HepG2 (cell line): Measurements from ENCODE around the gene LAMC3.

Experiments
- ELF4 ChIP-seq: sonication (generic); formaldehyde crosslinking; IDR thresholded peaks from 2 replicates; pipeline ENCODE4 v1.5.0; 2020; ENCODE audit warnings: missing genetic modification reagents, mild to moderate bottlenecking, moderate library complexity, borderline replicate concordance
- HBP1 ChIP-seq: IDR thresholded peaks from 2 replicates; pipeline ENCODE4 v1.6.1; 2016; ENCODE audit warnings: low read depth, control low read depth
- JUN ChIP-seq: sonication (generic); formaldehyde crosslinking; IDR thresholded peaks from 2 replicates; pipeline ENCODE4 v1.4.0; 2020; ENCODE audit warnings: mild to moderate bottlenecking, missing genetic modification reagents
- KAT8 ChIP-seq: IDR thresholded peaks from 2 replicates; pipeline ENCODE4 v1.6.1; 2016; ENCODE audit warnings: missing genetic modification reagents, missing compliant biosample characterization
- RBFOX2 ChIP-seq: fragments of 200-400 bp; formaldehyde crosslinking; IDR thresholded peaks from 2 replicates; pipeline ENCODE4 v1.6.1; 2017; ENCODE audit warnings: low read depth, mild to moderate bottlenecking, low read length
- TF ChIP-seq, protein P1 (sequence below), 2 experiments: sonication (generic) in 1 of 2; formaldehyde crosslinking in 1 of 2; IDR thresholded peaks; 2 replicates each; pipeline versions ENCODE4 v1.5.1 to v1.6.1; 2011 to 2020; ENCODE audit warnings: borderline replicate concordance in 1 of 2, low read depth in 1 of 2, low read length in 1 of 2, mild to moderate bottlenecking in 1 of 2, missing genetic modification reagents in 1 of 2, moderate library complexity in 1 of 2

GRCh38 chr9:131113655-131114054 lies 104.7 kb downstream of the LAMC3 start:
- TF ChIP-seq, protein P1, sequence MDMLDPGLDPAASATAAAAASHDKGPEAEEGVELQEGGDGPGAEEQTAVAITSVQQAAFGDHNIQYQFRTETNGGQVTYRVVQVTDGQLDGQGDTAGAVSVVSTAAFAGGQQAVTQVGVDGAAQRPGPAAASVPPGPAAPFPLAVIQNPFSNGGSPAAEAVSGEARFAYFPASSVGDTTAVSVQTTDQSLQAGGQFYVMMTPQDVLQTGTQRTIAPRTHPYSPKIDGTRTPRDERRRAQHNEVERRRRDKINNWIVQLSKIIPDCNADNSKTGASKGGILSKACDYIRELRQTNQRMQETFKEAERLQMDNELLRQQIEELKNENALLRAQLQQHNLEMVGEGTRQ (IDR thresholded peaks at IDR 0.05; ENCODE audit: low read depth, low read length), result no peak
- TF ChIP-seq, protein P1 (CRISPR knock-in tag; IDR thresholded peaks at IDR 0.05; ENCODE audit: borderline replicate concordance), result no peak
- TF ChIP-seq ELF4 (CRISPR knock-in tag) (no peak), RBFOX2 (no peak), HBP1 (CRISPR knock-in tag) (no peak), JUN (CRISPR knock-in tag) (no peak), KAT8 (CRISPR knock-in tag) (no peak)
